Inferior parietal cortex (tissue), 1 donor: ENCODE results near the gene CLEC16A.
A peak's percentile ranks its signal among the peaks of the same experiment; 100 is the strongest.

Experiments
- DNase-seq: peaks from one replicate; pipeline ENCODE4 v3.0.0-alpha.2; 2016; ENCODE audit errors: extremely low spot score

The CLEC16A gene

DNA sequence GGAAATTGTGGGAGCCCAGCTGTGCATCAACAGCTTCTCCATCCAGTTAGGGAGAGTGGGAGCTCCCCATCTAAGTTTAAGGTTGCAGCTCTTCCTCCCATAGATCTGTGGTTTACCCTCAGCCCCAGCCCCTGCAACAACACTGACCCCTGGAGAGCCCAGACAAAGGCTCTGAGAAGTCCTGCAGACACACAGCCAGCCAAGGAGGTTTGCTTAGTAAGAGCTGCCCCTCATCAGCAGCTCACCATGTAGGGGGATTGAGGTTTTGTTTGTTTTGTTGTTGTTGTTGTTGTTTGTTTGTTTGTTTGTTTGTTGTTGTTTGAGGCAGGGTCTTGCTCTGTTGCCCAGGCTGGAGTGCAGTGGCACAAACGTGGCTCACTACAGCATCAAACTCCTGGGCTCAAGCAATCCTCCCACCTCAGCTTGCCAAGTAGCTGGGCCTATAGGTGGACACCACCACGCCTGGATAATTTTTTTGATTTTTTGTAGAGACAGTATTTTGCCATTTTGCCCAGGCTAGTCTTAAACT is 138.6 kb downstream of the CLEC16A start:
- no peak for DNase-seq

- DNase-seq = no peak
Measured at GRCh38 chr16:11084484-11084875, 140.1 kb downstream of the CLEC16A start.

DNA sequence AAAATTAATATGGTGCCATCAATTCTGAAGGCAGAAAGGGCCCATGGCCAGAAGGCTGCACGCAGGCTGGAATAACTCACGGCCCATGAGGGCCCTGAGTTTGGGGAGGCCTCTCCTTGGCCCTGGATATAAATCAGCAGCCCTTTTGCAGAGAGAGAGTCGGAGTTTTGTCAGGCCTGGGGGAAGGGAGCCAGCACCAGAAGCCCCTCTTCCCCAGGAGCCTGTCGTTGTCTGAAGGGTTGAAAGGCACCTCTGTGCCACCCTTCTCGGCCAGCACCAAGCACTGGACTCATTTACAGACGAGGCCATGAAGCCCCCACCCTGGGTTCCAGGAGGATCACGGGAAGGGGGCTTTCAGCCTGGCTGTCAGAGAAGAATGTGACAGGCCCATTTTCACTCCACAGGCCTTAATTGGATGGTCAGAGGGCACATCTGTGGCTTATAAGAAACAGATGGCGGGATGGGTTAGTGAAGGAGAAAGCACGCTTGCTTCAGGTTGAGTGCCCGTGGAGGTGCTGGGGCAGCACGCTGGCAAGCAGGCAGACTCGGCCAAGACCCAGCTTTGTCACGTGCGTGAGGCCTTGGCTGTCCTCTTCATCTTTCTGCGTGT is 140.6 kb downstream of the CLEC16A start:
- no peak for DNase-seq

DNA sequence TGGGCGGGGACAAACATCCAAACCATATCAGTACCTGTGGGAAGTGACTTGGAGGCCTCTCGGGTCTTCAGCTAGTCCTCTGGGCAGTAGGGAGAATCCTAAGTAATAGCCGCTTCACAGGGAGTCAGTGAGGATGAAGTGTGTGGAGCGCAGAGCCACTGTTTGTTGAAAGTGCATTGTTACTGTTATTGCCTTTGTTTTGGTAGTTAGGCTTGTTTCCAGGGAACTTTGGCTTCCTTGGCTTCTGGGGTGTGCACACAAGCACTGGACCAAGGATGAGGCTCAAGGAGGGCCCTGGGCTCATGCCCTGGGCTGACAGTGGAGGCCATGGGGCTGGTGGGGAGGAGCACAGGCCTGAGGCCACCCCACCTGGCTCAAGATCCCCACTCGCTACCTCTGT is 141.6 kb downstream of the CLEC16A start:
- DNase-seq = no peak

- no peak for DNase-seq
Measured at GRCh38 chr16:11087691-11088073, 143.3 kb downstream of the CLEC16A start.

GRCh38 chr16:11088074-11088730 is 143.8 kb downstream of the CLEC16A start:
- no peak for DNase-seq

- no peak for DNase-seq
Measured at GRCh38 chr16:11088831-11089230, 144.5 kb downstream of the CLEC16A start.

- DNase-seq = no peak
Measured at GRCh38 chr16:11089504-11090124, 145.2 kb downstream of the CLEC16A start.

DNA sequence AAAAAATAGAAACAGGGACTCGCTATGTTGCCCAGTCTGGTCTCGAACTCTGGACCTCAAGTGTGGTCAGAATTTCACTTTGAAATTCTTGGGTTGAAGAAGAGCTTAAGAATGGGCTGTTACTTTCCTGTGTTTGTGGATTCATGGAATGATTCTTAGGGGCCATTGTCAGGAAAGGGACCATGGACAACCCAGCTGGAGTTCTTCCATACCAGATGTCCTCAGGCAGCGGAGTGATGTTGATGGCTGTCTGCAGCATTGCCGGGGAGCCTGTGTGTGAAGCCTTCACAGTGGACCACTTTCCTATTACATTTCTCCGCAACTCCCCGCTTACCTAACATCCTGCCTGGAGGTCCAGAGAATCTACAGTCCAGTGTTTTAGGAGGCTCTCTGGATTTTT is 145.9 kb downstream of the CLEC16A start:
- no peak for DNase-seq

- no peak for DNase-seq
Measured at GRCh38 chr16:11091021-11091785, 146.8 kb downstream of the CLEC16A start.

DNA sequence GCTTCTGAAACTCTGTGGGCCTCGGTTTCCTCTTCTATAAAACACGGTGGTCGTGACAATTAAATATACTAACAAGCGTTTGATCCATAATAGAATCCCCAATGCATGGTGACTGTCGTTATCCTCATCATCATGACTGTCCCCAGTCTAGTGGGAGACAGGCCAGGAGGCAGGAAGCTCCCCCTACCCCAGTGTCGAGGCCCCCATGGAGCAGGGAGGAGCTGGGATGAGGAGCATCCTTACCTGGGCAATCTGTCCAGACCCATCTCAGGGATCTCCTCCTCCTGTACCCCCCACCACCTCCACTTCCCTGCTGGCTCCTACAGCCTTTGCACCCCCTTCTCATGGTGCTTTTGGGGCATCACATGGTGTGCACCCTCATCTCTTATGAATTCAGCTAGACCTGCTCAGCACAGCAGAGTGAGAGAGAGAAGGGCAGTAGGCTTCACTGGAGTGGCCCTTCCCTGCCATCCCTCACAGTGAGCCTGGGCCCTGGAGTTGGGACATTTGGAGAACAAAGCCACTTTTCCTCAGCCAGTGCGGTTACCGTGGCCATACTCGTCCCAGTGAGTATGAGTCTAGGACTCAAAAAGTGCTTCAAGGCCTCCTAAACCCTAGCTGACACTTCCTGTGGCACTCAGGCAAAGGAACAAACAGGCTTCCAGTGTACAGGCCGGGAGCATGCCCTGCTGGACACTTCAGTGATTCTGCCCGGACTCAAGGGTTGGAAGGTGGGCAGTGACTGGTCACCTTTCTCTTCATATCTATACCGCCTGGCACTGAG is 148.6 kb downstream of the CLEC16A start:
- no peak for DNase-seq

GRCh38 chr16:11093572-11094074 is 149.3 kb downstream of the CLEC16A start:
- no peak for DNase-seq

- DNase-seq = peak; percentile 17
Measured at GRCh38 chr16:11094075-11094856, 149.9 kb downstream of the CLEC16A start.

DNA sequence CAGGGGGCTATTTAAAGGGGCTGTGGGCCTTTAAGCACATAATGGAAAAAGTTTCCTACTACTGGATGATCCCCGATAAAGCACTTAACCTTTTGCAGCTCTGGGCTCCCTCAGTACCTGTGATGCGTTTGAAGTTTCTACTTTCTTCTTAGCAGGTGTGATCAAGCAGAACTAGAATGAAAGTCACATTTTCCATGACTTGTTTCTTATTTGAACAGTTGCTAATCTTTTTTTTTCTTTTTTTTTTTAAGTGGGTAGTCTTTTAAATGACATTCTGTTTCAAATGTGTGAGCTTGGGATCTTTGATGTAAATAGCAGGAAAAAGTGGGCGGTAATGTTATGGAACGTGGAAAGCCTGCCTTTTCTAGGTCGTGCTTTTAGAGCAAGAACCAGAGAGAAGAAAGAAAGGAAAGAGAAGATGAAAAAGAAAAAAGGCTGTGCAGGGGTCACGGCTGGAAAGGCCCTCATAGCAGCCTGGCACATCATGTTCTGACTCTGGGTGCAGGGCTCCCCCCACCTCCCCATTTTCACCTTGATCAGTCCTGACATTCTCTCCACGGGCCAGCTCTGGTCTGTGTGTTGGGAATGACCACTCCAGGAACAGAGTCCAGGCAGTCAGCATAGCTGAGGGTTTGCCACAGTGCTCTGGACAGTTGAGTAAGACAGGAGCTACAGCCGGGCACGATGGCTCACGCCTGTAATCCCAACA is 150.6 kb downstream of the CLEC16A start:
- no peak for DNase-seq

DNA sequence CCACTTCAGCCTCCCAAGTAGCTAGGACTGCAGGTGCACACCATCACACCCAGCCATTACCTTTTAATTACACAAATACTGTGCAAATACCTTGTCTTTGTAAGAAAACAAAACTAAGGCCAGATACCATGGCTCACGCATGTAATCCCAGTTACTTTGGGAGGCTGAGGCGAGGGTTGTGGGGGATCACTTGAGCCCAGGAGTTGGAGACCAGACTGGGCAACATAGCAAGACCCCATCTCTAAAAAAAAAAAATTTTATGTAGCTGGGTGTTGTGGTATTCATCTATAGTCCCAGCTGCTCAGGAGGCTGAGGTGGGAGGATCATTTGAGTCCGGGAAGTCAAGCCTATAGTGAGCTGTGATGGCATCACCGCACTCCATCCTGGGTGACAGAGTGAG is 151.6 kb downstream of the CLEC16A start:
- no peak for DNase-seq

- no peak for DNase-seq
Measured at GRCh38 chr16:11097094-11097786, 152.9 kb downstream of the CLEC16A start.

DNA sequence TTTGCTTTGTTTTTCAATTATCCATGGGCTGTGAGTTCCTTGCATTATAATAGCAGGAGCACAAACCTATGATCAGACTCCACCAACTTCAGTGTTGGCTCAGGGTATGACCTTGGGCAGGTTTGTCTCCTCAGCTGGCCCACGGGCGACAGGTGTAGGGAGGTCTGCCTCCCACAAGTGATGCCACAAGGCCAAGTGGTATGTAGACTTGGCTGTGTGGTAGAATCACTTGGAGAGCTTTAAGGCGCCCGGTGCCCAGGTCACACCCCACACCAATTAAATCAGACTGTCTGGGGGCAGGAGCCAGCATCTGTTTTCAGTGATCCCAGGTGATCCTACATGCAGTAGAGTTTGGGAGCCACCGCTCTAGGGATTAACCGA is 153.4 kb downstream of the CLEC16A start:
- DNase-seq = no peak

- DNase-seq = no peak
Measured at GRCh38 chr16:11098601-11099390, 154.4 kb downstream of the CLEC16A start.
